Heart left ventricle (tissue), 16 donors: Measurements from ENCODE around the gene CLPTM1L. TPM values are rescaled to one million over a fixed set of nuclear protein-coding genes. Genes with fewer than 3 reads are reported as not detected.
A peak's percentile ranks its signal among the peaks of the same experiment; 100 is the strongest.

Source experiments
- ATAC-seq, 4 donors: fragments of 200-7000 bp; cut with Tn5 transposase; one replicate each; pipeline ENCODE4 v1.9.1; 2020 to 2022; ENCODE audit warnings: moderate library complexity in 4 of 4, mild to moderate bottlenecking in 3 of 4, moderate number of reproducible peaks in 1 of 4
- DNase-seq, 5 donors: peaks; one replicate each; pipeline ENCODE4 v3.0.0-alpha.2; 2020
- H3K27ac ChIP-seq, 12 donors: fragments of 200-600 bp; sonication (generic) in 4 of 12; one replicate each; pipeline versions ENCODE4 v1.5.0 to v1.8.0; 2016 to 2022; ENCODE audit warnings: mild to moderate bottlenecking in 2 of 12
- H3K27me3 ChIP-seq, 9 donors: fragments of 200-600 bp; sonication (generic) in 2 of 9; one replicate each; pipeline versions ENCODE4 v1.5.1 to v1.8.0; 2016 to 2022; ENCODE audit warnings: mild to moderate bottlenecking in 3 of 9
- H3K36me3 ChIP-seq, 9 donors: fragments of 200-600 bp; sonication (generic) in 2 of 9; one replicate each; pipeline versions ENCODE4 v1.5.0 to v1.8.0; 2018 to 2022; ENCODE audit warnings: mild to moderate bottlenecking in 2 of 9
- H3K4me1 ChIP-seq, 12 donors: fragments of 200-600 bp; sonication (generic) in 4 of 12; one replicate each; pipeline versions ENCODE4 v1.5.0 to v1.8.0; 2016 to 2022; ENCODE audit warnings: mild to moderate bottlenecking in 3 of 12
- H3K4me3 ChIP-seq, 12 donors: fragments of 200-600 bp; sonication (generic) in 4 of 12; one replicate each; pipeline versions ENCODE4 v1.5.0 to v1.8.0; 2017 to 2022; ENCODE audit warnings: mild to moderate bottlenecking in 9 of 12, moderate library complexity in 4 of 12
- H3K9me3 ChIP-seq, 12 donors: fragments of 200-600 bp; sonication (generic) in 4 of 12; one replicate each; pipeline versions ENCODE4 v1.5.0 to v1.8.0; 2016 to 2022; ENCODE audit warnings: mild to moderate bottlenecking in 1 of 12
- CTCF ChIP-seq, 12 donors: fragments of 200-600 bp; sonication (generic) in 4 of 12; IDR thresholded peaks; one replicate each; pipeline versions ENCODE4 v1.5.0 to v1.8.0; 2018 to 2022; ENCODE audit warnings: antibody characterized with exemption in 12 of 12, mild to moderate bottlenecking in 5 of 12
- POLR2A ChIP-seq, 2 donors: fragments of 450-650 bp; IDR thresholded peaks; one replicate each; pipeline ENCODE4 v1.6.1; 2017; ENCODE audit warnings: antibody characterized with exemption in 2 of 2, mild to moderate bottlenecking in 2 of 2, moderate library complexity in 2 of 2
- WGBS, 4 donors: extraction: QIAGEN DNeasy Blood & Tissue Kit in 2 of 4; methylation state at CpG; one replicate each; pipeline versions ENCODE4 v1.1.5 to v1.1.7; 2013 to 2018; 5-methylcytosine and 5-hydroxymethylcytosine counted together
- intact Hi-C, 10 donors: fragments of 100-400 bp; cut with DNase I; formaldehyde crosslinking; loops; one replicate each; pipeline versions ENCODE4 v1.11.1 to v1.14.2; 2022
- polyA plus RNA-seq, 2 donors: library from polyadenylated mRNA; stranded (reverse); fragments of 200-250 nt; gene quantifications; one replicate each; pipeline ENCODE4 v1.2.3, GENCODE V29; 2013
- total RNA-seq, 9 donors: library from RNA; depleted of rRNA in 2 of 9; stranded (reverse); fragments of >200 nt in 2 of 9; fragmentation: NEBNext Ultra II Directional in 3 of 9; extraction: Animal tissue kit (Norgen Biotek cat#: 25700) in 3 of 9; gene quantifications; one replicate each; pipeline versions ENCODE4 v1.1.0 to v1.2.4, GENCODE V29; 2016 to 2023
- donor health status: ischemic (EF 13 %, LVEDD 7.1; RV severe dilation, severe dysfunction).
- donor health status: healthy with polysubstance abuse.
- donor health status: DM: no; HTN: yes; CAD: no.
- donor health status: DM: no; HTN: no; CAD: no.
- donor health status: ischemic (EF 25% LVEDD 6.9; RV normal size, moderate dysfunction).
- donor health status: ischemic (EF 25% LVEDD 5.7; RV mildly dilated, moderate dysfunction).
- donor health status: healthy.
- donor health status: DM: yes; HTN: yes; CAD: no.
- donor health status: ischemic (EF 35%, LVEDD 5.7; RV mildly dilated, moderate dysfunction).
- donor health status: nonischemic (EF 11% LVEDD 7.7; RV severe dilation, severe dysfunction).
- donor health status: DM: yes; HTN: yes; CAD: no.
- donor health status: PGD.
- donor health status: ischemic (EF 29% LVEDD 5.4; RV normal size, mild dysfunction).
- donor health status: nonischemic (EF 23%, LVEDD 6.1; RV moderate dilation, normal function).

Gene CLPTM1L
- total and polyA plus RNA-seq, 11 donors: 23.5 to 96.8 (median 39.4) TPM

- TF ChIP-seq CTCF (IDR thresholded peaks at IDR 0.05) (no peak), POLR2A (IDR thresholded peaks at IDR 0.05) (no peak)
- Histone ChIP-seq H3K27me3 (peaks cover 0 to 46% (median 9%) of the 10 kb centered on the region in 9 donors), H3K9me3 (no peaks in the 10 kb centered on the region), H3K4me3 (no peak overlapping the region), H3K36me3 (no peaks in the 10 kb centered on the region), H3K4me1 (peaks cover 0 to 14% (median 5%) of the 10 kb centered on the region in 12 donors), H3K27ac (no peak overlapping the region)
- no peak for ATAC-seq
- DNase-seq: no peak
- WGBS, 4 donors: 66 to 77% (median 73%) methylated on average over 5 to 7 of the region's 7 CpGs
- intact Hi-C loops: no loop called here
These were observed 45.4 kb upstream of the CLPTM1L start for GRCh38 chr5:1390333-1390732.

GRCh38 chr5:1388383-1388967 is 43.6 kb upstream of the CLPTM1L start:
- TF ChIP-seq CTCF (IDR thresholded peaks at IDR 0.05): no peak
- Histone ChIP-seq H3K4me3 (no peak overlapping the region), H3K27ac (no peak overlapping the region), H3K9me3 (no peaks in the 10 kb centered on the region), H3K4me1 (peaks cover 0 to 15% (median 5%) of the 10 kb centered on the region in 12 donors), H3K36me3 (no peaks in the 10 kb centered on the region), H3K27me3 (peaks cover 0 to 33% (median 8%) of the 10 kb centered on the region in 9 donors)
- 75 to 88% (median 82%) methylated on average over 4 of the region's 4 CpGs for WGBS, 4 donors
- no peak for ATAC-seq
- intact Hi-C loops: loop anchor here in 7 of 10 donors (5.0 to 10.0 kb wide), 2 partner anchors 254 to 256 kb away; no protein-coding TSS in a partner anchor
- no peak for DNase-seq

GRCh38 chr5:1387876-1388275 is 43.0 kb upstream of the CLPTM1L start:
- no peak for ATAC-seq
- Histone ChIP-seq H3K27me3 (peaks cover 0 to 33% (median 8%) of the 10 kb centered on the region in 9 donors), H3K4me3 (no peak overlapping the region), H3K9me3 (no peaks in the 10 kb centered on the region), H3K4me1 (peaks cover 0 to 15% (median 5%) of the 10 kb centered on the region in 12 donors), H3K27ac (no peak overlapping the region), H3K36me3 (no peaks in the 10 kb centered on the region)
- DNase-seq: no peak
- intact Hi-C loops: loop anchor here in 7 of 10 donors (5.0 to 10.0 kb wide), 2 partner anchors 254 to 257 kb away; no protein-coding TSS in a partner anchor
- WGBS, 4 donors: 88 to 91% (median 90%) methylated on average over 5 of the region's 5 CpGs
- TF ChIP-seq CTCF (IDR thresholded peaks at IDR 0.05) (no peak), POLR2A (IDR thresholded peaks at IDR 0.05) (no peak)

GRCh38 chr5:1387059-1387755 is 42.3 kb upstream of the CLPTM1L start:
- H3K27me3 ChIP-seq: peaks cover 0 to 35% (median 8%) of the 10 kb centered on the region in 9 donors
- 64 to 77% (median 68%) methylated on average over 10 to 11 of the region's 11 CpGs for WGBS, 4 donors
- intact Hi-C loops: loop anchor here in 7 of 10 donors (5.0 to 10.0 kb wide), 2 partner anchors 255 to 258 kb away; no protein-coding TSS in a partner anchor

More at GRCh38 chr5:1387059-1387755, 42.3 kb upstream of the CLPTM1L start:
- TF ChIP-seq CTCF (IDR thresholded peaks at IDR 0.05) (no peak), POLR2A (IDR thresholded peaks at IDR 0.05) (no peak)
- DNase-seq (no peak), ATAC-seq (no peak)
- peaks cover 0 to 15% (median 5%) of the 10 kb centered on the region in 12 donors for H3K4me1 ChIP-seq
- no peaks in the 10 kb centered on the region for H3K9me3 ChIP-seq
- peak overlapping the region in 1 of 12 donors; percentile 90 for H3K27ac ChIP-seq
- no peak overlapping the region for H3K4me3 ChIP-seq
- no peaks in the 10 kb centered on the region for H3K36me3 ChIP-seq
